ENCODE results near the gene GBP3. TPM values are rescaled to one million over a fixed set of nuclear protein-coding genes. Genes with fewer than 3 reads are reported as not detected.

The GBP3 gene
- total RNA-seq, 1 donor from 2014 or later: 28.5 TPM

- H3K27me3 ChIP-seq: no peaks in the 10 kb centered on the region
- peak overlapping the region; percentile 54 to 69 for H3K4me3 ChIP-seq
- DNase-seq (ENCODE audit: low spot score in 2 of 2): no peak
- H3K9me3 ChIP-seq: no peaks in the 10 kb centered on the region
- peaks cover 4 to 26% of the 10 kb centered on the region in 2 donors for H3K4me1 ChIP-seq
- intact Hi-C loops (cut with DNase I): loop anchor here (2.0 kb wide), 1 partner anchor 42 kb away; the partner anchor contains the start of gene GBP3
- no peak for TF ChIP-seq CTCF (IDR thresholded peaks at IDR 0.05)
- peak overlapping the region; percentile 72 to 85 for H3K27ac ChIP-seq
- peaks cover 0 to 8% of the 10 kb centered on the region in 2 donors for H3K36me3 ChIP-seq
These were observed 42.0 kb upstream of the GBP3 start for GRCh38 chr1:89064632-89065031.

- Histone ChIP-seq H3K36me3 (peaks cover 12 to 22% of the 10 kb centered on the region in 2 donors), H3K27ac (peak overlapping the region; percentile 22 to 40), H3K4me3 (peak overlapping the region; percentile 54 to 69), H3K27me3 (no peaks in the 10 kb centered on the region), H3K9me3 (no peaks in the 10 kb centered on the region), H3K4me1 (peaks cover 4 to 26% of the 10 kb centered on the region in 2 donors)
- TF ChIP-seq CTCF (IDR thresholded peaks at IDR 0.05): no peak
- intact Hi-C loops (cut with DNase I): no loop called here
- DNase-seq (ENCODE audit: low spot score in 2 of 2): no peak
These were observed 40.4 kb upstream of the GBP3 start for GRCh38 chr1:89063094-89063493.

GRCh38 chr1:89060091-89060490 is 37.4 kb upstream of the GBP3 start:
- H3K4me1 ChIP-seq: peaks cover 4 to 21% of the 10 kb centered on the region in 2 donors
- H3K27me3 ChIP-seq: no peaks in the 10 kb centered on the region
- peaks cover 37 to 52% of the 10 kb centered on the region in 2 donors for H3K36me3 ChIP-seq
- H3K9me3 ChIP-seq: no peaks in the 10 kb centered on the region
- DNase-seq (ENCODE audit: low spot score in 2 of 2): no peak
- H3K4me3 ChIP-seq: peak overlapping the region in 1 of 2 donors; percentile 4
- H3K27ac ChIP-seq: no peak overlapping the region
- TF ChIP-seq CTCF (IDR thresholded peaks at IDR 0.05): no peak
- intact Hi-C loops (cut with DNase I): no loop called here

- intact Hi-C loops (cut with DNase I): no loop called here
- TF ChIP-seq CTCF (IDR thresholded peaks at IDR 0.05): no peak
- H3K27ac ChIP-seq: no peak overlapping the region
- H3K9me3 ChIP-seq: no peaks in the 10 kb centered on the region
- no peaks in the 10 kb centered on the region for H3K4me1 ChIP-seq
- no peak for DNase-seq (ENCODE audit: low spot score in 2 of 2)
- H3K4me3 ChIP-seq: no peak overlapping the region
- H3K36me3 ChIP-seq: peaks cover 46 to 53% of the 10 kb centered on the region in 2 donors
- H3K27me3 ChIP-seq: no peaks in the 10 kb centered on the region
These were observed 29.3 kb upstream of the GBP3 start for GRCh38 chr1:89051955-89052312.

- TF ChIP-seq CTCF (IDR thresholded peaks at IDR 0.05): no peak
- no peak for DNase-seq (ENCODE audit: low spot score in 2 of 2)
- intact Hi-C loops (cut with DNase I): no loop called here
- Histone ChIP-seq H3K27me3 (no peaks in the 10 kb centered on the region), H3K4me1 (no peaks in the 10 kb centered on the region), H3K9me3 (no peaks in the 10 kb centered on the region), H3K4me3 (no peak overlapping the region), H3K27ac (no peak overlapping the region), H3K36me3 (peaks cover 41 to 48% of the 10 kb centered on the region in 2 donors)
These were observed 28.8 kb upstream of the GBP3 start for GRCh38 chr1:89051300-89051954.
